DMS 273 treated with DMSO at 0.1 percent for 48 hours (cell line): ENCODE data around the gene MECR.
"Not testable (repeated sequence)": the region's sequence is repeated elsewhere in the genome, so short reads cannot be mapped to it uniquely, and the experiment has no call there.

Source experiments
- DNase-seq: peaks from one replicate; lab custom pipeline; 2025; lab: John Stamatoyannopoulos, UW

The MECR gene

GRCh38 chr1:29235955-29236711 lies 5.4 kb upstream of the MECR start, which contains the start of gene PTPRU:
PTPRU (plus strand) TSS chr1:29236522; CDS start chr1:29236645, 123 bp downstream.
- DNase-seq, result peak; percentile 36

DNA sequence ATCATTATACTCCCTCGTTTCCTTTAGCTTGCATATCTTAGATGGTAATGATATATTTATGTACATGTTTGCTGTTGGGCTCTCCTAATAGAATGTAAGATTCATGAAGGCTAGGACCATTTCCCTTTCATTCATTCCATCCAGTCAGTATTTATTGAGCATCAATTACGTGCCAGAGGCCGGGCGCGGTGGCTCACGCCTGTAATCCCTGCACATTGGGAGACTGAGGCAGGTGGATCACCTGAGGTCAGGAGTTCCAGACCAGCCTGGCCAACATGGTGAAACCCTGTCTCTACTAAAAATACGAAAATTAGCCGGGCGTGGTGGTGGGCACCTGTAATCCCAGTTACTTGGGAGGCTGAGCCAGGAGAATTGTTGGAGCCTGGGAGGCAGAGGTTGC lies 4.1 kb upstream of the MECR start:
- not testable (repeated sequence) for DNase-seq

DNA sequence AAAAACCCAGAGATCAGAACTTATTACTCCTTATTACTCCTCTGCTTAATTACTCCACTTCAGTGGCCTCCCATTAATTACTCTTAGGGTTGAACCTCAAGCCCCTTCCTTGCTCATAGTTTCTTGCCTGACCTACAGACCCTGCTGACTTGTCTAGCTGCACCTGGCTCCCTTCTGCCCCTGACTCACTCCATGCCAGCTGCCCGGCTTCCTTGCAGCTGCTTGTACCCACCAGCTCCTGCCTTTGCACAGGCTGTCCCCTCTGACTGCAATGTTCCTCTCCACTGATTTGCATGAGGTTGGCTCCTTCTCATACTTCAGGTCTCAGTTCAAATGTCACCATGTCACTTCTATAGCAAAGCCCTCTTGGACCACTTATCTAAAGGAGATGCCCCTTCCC lies 3.7 kb upstream of the MECR start:
- DNase-seq, result no peak

- DNase-seq, result no peak
Measured at GRCh38 chr1:29233693-29234092, 3.0 kb upstream of the MECR start.

DNA sequence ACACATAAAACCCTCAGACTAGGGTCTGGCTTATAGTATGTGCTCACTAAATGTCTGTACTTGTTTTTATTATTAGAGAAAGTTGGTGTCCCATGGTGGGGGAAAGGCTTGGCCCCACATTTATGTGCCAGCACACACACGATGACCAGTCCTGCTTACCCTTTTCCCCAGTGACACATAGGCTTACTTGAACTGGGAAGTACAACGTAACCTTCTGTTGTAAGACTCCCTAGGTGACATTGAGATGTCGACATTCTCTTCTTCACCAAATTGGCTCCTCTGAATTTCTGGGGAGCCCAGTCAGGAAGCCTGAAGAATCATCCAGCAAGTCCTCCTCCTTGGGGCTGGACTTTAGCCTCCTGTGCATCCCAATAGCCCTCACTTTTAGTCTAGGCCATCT lies 1.7 kb upstream of the MECR start:
- DNase-seq, result no peak

DNA sequence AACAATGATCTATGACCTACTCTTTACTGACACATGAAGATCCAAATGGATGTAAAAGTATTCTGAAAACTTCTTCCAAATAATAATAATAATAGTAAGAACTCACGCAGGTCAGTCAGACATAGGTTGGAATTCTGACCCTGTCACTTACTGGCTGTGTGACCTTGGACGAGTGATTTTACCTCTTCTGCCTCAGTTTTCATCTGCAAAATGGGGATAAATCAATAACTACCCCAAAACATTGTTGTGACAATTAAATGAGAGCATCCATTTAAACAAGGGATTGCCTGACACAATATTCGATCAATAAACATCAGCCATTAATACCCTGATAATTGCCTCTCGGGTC lies 556 bp downstream of the MECR start:
- no peak for DNase-seq

- DNase-seq, result no peak
Measured at GRCh38 chr1:29227511-29227910, 3.2 kb downstream of the MECR start.

- DNase-seq, result no peak
Measured at GRCh38 chr1:29225361-29225760, 5.4 kb downstream of the MECR start.

DNA sequence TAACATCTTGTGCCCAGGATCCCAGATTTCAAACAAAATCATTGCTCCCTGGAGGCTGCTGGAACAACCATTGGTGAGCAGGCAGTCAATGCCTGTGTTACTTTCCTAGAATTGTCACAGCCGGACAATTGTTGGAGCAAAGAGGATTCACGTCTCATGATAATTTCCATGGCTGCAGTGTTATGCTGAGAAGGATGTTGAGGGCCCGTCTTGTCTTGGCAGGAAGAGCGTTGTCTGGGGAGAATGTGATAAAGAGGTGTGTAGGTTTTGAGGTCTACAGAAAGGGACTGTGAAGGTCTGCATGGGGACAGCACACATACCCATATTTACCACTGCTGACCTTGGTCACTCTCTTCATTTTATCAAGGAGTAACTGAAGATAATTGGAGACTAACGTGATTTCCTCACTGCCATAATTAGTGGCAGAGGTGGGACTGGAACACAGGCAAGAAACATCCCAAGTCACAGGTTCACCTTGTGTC lies 6.3 kb downstream of the MECR start:
- DNase-seq, result no peak

DNA sequence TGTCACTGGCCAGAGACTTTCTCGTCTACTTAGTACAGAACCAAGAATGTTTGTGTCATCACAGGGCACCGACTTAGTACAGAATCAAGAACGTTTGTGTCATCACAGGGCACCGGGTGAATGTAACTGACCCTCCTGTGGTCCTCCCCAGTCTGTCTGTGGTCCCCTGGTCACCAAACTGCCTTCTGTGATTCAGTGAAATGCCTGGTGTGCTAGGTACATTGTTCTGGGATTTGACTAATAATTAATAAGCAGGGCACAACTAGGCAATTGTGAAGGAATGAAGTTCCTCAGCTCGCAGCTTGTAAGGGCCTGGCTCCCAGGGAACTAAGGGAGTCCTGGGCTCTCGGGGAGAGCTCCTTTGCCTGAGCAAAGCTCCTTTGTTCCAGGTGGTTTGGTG lies 7.2 kb downstream of the MECR start:
- no peak for DNase-seq

DNA sequence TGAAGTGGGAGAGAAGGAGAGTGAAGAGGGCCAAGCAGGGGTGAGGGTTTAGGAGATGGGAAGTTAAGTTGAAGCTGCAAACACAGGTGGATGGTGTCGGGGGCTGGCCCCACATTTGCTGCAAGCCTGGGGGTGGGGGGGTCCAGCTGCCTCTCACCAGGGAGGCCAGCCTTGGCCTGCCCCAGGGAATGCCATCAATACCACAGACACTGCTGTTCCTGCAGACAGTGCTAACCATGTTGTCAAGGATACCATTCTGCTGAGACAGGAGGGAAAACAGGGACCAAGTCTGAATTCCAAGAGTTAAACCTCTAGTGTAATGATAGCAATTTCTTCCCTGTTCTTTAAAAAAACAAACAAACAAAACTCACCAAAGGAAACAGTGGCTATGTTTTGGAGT lies 8.0 kb downstream of the MECR start:
- no peak for DNase-seq

- not testable (repeated sequence) for DNase-seq
Measured at GRCh38 chr1:29222260-29222659, 8.5 kb downstream of the MECR start.

DNA sequence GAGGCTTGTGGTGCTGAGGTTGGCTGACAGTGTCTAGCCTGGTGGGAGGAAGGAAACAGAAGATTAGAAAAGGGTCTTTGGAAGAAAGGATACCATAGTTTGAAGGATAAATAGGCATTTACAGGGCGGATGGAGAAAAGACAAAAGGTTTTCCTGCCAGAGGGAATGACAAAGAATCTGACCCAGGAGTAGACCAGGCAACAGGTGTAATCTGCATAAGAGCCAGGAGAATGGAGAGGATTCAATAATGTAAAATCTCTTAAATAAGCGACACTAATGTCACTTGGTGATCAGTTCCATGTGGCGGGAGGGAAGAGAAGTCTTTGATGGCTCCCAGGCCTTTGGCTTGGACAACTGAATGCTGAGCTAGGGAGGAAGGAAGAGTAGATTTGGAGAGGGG lies 9.4 kb downstream of the MECR start:
- no peak for DNase-seq

- no peak for DNase-seq
Measured at GRCh38 chr1:29218223-29218622, 12.5 kb downstream of the MECR start.

DNA sequence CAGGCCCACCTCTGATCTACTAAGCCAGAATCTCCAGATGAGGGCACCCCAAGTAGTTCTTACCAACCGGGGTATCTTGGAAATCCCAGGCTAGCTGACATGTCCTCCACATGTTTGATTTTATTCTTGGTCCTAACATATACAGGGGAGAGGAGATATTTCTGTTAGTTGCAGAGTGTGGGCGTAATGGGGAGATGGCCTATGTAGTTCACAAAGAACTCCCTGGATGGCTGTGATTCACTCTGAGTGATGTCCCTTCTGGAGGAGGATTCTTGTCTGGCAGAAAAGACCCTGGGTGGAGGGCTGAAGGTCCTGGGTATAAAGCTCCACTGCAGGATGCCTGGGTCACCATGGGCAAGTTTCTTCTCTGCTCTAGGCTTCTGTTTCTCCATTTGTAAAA lies 13.1 kb downstream of the MECR start:
- no peak for DNase-seq

DNA sequence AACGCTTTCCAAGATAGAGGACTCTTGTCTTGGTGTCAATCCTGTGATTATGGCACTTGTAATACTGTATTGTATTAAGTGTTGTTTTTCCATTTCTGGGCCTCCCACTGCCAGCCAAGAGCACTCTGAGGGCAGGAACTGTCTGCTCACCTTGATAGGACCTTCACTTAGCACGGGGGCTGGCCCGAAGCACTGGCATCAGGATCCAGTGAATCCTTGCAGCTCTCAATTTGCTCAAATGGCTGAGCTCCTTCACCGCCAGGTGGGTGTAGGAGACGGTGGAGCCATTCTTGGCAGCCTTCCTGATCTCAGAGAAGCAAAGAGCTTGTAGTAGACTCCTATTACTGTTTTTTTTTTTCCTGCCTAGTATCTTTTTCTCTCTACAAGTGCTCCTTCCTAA lies 17.7 kb downstream of the MECR start:
- no peak for DNase-seq

- peak; percentile 81 for DNase-seq
Measured at GRCh38 chr1:29211086-29212030, 19.4 kb downstream of the MECR start.

- no peak for DNase-seq
Measured at GRCh38 chr1:29210278-29211085, 20.3 kb downstream of the MECR start.

DNA sequence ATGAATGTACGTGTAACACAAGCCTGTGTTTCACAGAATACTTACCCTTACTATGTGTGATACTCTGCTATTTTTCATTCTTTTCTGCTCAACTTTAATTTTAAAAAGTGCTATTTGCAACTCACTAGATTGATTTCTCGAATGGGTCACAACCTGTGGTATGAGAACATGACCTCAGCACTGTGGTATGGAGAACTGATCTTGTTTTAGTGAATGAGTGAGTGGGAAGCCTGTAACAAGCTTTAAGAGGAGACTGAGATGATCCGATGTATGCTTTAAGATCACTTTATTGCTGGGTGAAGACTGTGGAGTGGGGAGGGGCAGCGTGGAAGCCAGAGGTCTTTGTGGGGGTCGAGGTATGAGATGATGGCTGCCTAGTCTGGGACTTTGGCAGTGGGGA lies 21.6 kb downstream of the MECR start:
- DNase-seq, result no peak

GRCh38 chr1:29208442-29208841 lies 22.3 kb downstream of the MECR start:
- no peak for DNase-seq

DNA sequence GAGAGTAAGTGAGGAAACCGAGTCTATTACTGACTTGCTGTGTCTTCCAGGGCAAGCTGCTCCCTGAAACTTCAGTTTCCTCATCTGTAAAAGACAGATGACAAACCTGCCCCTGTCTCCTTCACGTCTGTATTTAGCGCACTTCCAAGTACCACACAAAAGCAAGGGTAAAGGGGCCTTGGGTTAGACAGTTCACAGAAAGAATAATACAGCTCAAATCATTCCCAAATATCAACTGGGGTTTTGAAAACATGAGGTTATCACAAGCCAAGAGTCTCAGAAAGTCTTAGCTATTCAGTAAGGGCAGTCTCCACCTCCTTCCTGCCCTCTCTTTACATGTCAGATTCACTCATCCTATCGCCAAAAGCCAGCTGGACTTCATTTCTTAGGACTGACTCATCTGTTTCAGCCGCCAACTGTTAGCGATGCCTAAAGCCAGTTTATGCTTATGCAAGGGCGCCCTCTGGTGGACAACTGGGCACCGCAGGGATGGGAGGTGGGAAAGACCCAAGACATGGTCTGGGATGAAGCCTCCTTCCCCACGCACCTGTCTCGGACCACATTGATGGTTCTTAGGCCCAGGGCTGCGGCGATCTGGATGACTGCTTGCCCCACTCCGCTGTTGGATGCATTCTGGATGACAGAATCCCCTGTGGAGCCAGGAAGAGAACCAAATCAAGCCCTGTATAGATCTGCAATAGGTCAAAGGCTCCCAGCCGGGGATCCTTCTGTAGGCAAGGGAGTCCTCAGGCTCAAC lies 28.0 kb downstream of the MECR start:
- peak; percentile 83 for DNase-seq
